KMS-11 (cell line): ENCODE results near the gene PIEZO1.

Experiments used
- H2AFZ ChIP-seq: fragments of 200-600 bp; sonication (generic); 2 replicates; pipeline ENCODE4 v1.6.1; 2016; ENCODE audit warnings: antibody characterized with exemption, mixed run types, low read depth
- H3K27ac ChIP-seq: fragments of 200-600 bp; sonication (generic); 2 replicates; pipeline ENCODE4 v1.6.1; 2016; ENCODE audit warnings: mild to moderate bottlenecking, mixed run types
- H3K27me3 ChIP-seq: fragments of 200-600 bp; sonication (generic); 2 replicates; pipeline ENCODE4 v1.6.1; 2017; ENCODE audit warnings: mild to moderate bottlenecking, low read depth, mixed run types, moderate library complexity; ENCODE audit not compliant: insufficient read depth
- H3K36me3 ChIP-seq: fragments of 200-600 bp; sonication (generic); 2 replicates; pipeline ENCODE4 v1.6.1; 2017; ENCODE audit warnings: mild to moderate bottlenecking, mixed run types; ENCODE audit not compliant: insufficient read depth
- H3K4me1 ChIP-seq: fragments of 200-600 bp; sonication (generic); 2 replicates; pipeline ENCODE4 v1.6.1; 2016; ENCODE audit warnings: mild to moderate bottlenecking, low read depth, mixed run types; ENCODE audit not compliant: poor library complexity, severe bottlenecking
- H3K4me2 ChIP-seq: fragments of 200-600 bp; sonication (generic); 2 replicates; pipeline ENCODE4 v1.7.0; 2016; ENCODE audit warnings: mild to moderate bottlenecking, mixed run types
- H3K4me3 ChIP-seq: fragments of 200-600 bp; sonication (generic); IDR thresholded peaks from 2 replicates; pipeline ENCODE4 v1.6.1; 2017; ENCODE audit warnings: low read depth, low read length, mixed read lengths; ENCODE audit not compliant: insufficient read depth
- H3K79me2 ChIP-seq: fragments of 200-600 bp; sonication (generic); 2 replicates; pipeline ENCODE4 v1.6.1; 2016; ENCODE audit warnings: low read depth, mixed run types; ENCODE audit not compliant: insufficient read depth
- H3K9ac ChIP-seq: fragments of 200-600 bp; sonication (generic); 2 replicates; pipeline ENCODE4 v1.6.1; 2016; ENCODE audit warnings: mild to moderate bottlenecking, mixed run types
- H4K20me1 ChIP-seq: fragments of 200-600 bp; sonication (generic); 2 replicates; pipeline ENCODE4 v1.6.1; 2016; ENCODE audit warnings: mild to moderate bottlenecking, mixed run types; ENCODE audit not compliant: insufficient read depth
- TF ChIP-seq, protein P1 (sequence below): fragments of 200-600 bp; sonication (generic); conservative IDR thresholded peaks from 2 replicates; pipeline ENCODE4 v1.6.1; 2017; ENCODE audit warnings: low read depth, mild to moderate bottlenecking, antibody characterized with exemption, low read length, moderate library complexity, mixed read lengths

The PIEZO1 gene

DNA sequence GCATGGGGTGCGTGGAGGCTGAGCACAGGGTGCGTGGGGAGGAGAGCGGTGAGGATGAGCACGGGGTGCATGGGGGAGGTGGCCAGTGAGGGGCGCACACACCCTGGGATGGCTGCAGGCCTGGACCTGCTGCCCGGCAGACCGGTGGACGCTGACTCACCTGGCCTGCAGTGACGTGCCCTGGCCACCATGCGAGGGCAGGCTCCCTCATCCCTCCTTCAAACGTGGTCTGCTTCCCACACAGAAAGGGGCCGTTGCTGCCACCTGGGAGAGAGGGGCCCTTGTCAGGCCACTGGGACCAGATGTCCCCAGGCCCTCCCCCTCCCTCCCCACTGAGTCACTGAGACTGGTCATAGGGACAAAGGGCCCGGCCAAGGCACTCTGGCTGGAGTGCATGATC lies 46.8 kb upstream of the PIEZO1 start:
- Histone ChIP-seq H3K79me2 (no peaks in the 10 kb centered on the region), H3K27ac (no peak overlapping the region), H3K36me3 (no peaks in the 10 kb centered on the region), H3K4me3 (no peak overlapping the region), H3K4me2 (no peak overlapping the region), H3K27me3 (no peaks in the 10 kb centered on the region), H3K9ac (no peak overlapping the region), H2AFZ (no peak overlapping the region), H3K4me1 (no peaks in the 10 kb centered on the region), H4K20me1 (no peaks in the 10 kb centered on the region)
- TF ChIP-seq, protein P1, sequence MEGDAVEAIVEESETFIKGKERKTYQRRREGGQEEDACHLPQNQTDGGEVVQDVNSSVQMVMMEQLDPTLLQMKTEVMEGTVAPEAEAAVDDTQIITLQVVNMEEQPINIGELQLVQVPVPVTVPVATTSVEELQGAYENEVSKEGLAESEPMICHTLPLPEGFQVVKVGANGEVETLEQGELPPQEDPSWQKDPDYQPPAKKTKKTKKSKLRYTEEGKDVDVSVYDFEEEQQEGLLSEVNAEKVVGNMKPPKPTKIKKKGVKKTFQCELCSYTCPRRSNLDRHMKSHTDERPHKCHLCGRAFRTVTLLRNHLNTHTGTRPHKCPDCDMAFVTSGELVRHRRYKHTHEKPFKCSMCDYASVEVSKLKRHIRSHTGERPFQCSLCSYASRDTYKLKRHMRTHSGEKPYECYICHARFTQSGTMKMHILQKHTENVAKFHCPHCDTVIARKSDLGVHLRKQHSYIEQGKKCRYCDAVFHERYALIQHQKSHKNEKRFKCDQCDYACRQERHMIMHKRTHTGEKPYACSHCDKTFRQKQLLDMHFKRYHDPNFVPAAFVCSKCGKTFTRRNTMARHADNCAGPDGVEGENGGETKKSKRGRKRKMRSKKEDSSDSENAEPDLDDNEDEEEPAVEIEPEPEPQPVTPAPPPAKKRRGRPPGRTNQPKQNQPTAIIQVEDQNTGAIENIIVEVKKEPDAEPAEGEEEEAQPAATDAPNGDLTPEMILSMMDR: no peak

DNA sequence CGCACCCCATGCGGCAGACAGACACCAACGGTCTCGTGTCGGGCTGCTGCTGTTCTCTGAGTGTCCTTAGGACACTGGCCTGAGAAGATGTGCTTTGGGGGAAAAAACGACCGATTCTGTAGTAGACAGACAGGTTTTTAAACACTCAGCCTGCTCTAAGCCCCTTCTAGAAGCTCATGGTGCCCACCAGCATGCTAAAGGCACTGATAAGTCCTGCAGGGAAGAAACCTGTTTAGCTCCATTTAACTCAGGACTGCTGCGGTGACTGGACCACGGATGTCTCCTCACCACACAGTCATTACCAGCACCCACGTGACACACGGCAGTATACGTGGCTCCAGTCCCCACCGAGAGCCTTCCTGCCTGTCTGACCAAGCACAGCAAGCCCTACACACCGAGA lies 45.8 kb upstream of the PIEZO1 start:
- H3K4me1 ChIP-seq: no peaks in the 10 kb centered on the region
- no peaks in the 10 kb centered on the region for H3K36me3 ChIP-seq
- no peak overlapping the region for H3K4me3 ChIP-seq
- TF ChIP-seq, protein P1: no peak
- no peak overlapping the region for H3K4me2 ChIP-seq
- no peak overlapping the region for H3K27ac ChIP-seq
- H3K9ac ChIP-seq: no peak overlapping the region
- no peaks in the 10 kb centered on the region for H4K20me1 ChIP-seq
- H3K27me3 ChIP-seq: no peaks in the 10 kb centered on the region
- H2AFZ ChIP-seq: no peak overlapping the region
- H3K79me2 ChIP-seq: no peaks in the 10 kb centered on the region

DNA sequence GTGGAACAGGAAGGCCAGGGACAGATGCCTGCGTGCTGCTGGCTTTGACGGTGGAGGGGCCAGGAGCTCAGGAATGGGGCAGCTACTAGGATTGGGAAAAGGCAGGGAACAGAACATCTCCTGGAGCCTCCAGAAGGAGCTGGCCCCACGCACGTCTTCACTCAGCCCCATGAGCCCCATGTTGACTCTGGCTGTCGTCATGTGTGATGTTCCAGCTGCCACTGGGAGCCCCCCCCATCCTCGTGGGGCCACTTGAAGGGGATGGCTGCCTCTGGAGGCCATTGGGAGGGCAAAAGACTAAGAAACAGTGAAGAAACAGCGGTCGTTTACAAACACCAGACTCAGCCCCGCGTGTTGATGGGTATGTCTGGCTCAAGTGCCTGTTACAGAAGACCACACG lies 45.2 kb upstream of the PIEZO1 start:
- H3K4me1 ChIP-seq: no peaks in the 10 kb centered on the region
- no peak overlapping the region for H3K4me3 ChIP-seq
- H3K4me2 ChIP-seq: no peak overlapping the region
- H3K9ac ChIP-seq: no peak overlapping the region
- TF ChIP-seq, protein P1: no peak
- no peak overlapping the region for H2AFZ ChIP-seq
- no peaks in the 10 kb centered on the region for H3K36me3 ChIP-seq
- no peaks in the 10 kb centered on the region for H3K27me3 ChIP-seq
- H4K20me1 ChIP-seq: no peaks in the 10 kb centered on the region
- H3K27ac ChIP-seq: no peak overlapping the region
- H3K79me2 ChIP-seq: no peaks in the 10 kb centered on the region

DNA sequence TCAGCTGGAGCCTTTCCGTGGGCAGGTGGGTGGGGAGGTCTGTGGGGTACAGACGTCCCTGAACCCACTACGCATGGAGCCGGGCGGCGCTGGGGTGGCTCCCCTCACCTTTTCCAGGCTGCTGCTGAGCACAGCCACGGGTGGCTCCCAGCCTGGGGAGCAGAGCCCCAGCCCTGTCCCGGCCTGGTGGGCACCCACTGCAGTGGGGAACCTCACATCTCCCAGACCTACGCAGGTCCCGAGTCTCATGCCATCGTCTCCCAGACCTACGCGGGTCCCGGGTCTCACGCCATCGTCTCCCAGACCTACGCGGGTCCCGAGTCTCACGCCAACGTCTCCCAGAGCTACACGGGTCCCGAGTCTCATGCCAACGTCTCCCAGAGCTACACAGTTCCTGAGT lies 43.7 kb upstream of the PIEZO1 start:
- H3K36me3 ChIP-seq: no peaks in the 10 kb centered on the region
- no peak overlapping the region for H3K9ac ChIP-seq
- no peak overlapping the region for H3K4me3 ChIP-seq
- TF ChIP-seq, protein P1: no peak
- no peak overlapping the region for H3K4me2 ChIP-seq
- H3K27me3 ChIP-seq: no peaks in the 10 kb centered on the region
- H3K4me1 ChIP-seq: no peaks in the 10 kb centered on the region
- no peak overlapping the region for H3K27ac ChIP-seq
- H2AFZ ChIP-seq: no peak overlapping the region
- H4K20me1 ChIP-seq: no peaks in the 10 kb centered on the region
- H3K79me2 ChIP-seq: no peaks in the 10 kb centered on the region

DNA sequence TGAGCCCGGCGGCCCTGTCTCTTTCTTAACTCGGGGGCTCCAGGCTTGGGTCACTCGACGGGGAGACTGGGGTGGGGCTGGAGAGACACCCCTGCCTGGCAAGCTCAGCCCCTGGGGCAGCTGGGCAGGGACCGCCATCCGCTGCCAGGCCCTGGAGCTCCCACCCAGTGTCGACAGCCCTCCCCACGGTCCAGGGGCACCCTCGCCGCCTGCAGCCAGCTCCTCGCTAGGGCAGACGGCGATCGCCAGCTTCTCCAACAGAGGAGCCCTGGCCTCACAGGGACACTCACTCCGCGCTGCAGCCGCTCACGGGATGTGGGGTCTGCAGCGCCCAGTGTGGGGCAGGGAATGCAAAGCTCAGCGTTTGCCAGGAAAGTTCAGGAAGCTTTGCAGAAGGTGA lies 42.7 kb upstream of the PIEZO1 start:
- Histone ChIP-seq H3K9ac (no peak overlapping the region), H3K4me1 (no peaks in the 10 kb centered on the region), H3K36me3 (no peaks in the 10 kb centered on the region), H2AFZ (no peak overlapping the region), H3K79me2 (no peaks in the 10 kb centered on the region), H3K27ac (no peak overlapping the region), H3K4me3 (no peak overlapping the region), H3K4me2 (no peak overlapping the region), H4K20me1 (no peaks in the 10 kb centered on the region), H3K27me3 (no peaks in the 10 kb centered on the region)
- TF ChIP-seq, protein P1: no peak
